ENCODE results near the gene C20orf96.

Gene C20orf96

GRCh38 chr20:309306-309840 lies 18.8 kb upstream of the C20orf96 start:
- DNase-seq (ENCODE audit: low spot score), result no peak
- no peak for TF ChIP-seq CTCF (IDR thresholded peaks at IDR 0.05; ENCODE audit: extremely low read depth, missing control alignments)

GRCh38 chr20:308427-309038 lies 18.0 kb upstream of the C20orf96 start:
- TF ChIP-seq CTCF (IDR thresholded peaks at IDR 0.05; ENCODE audit: extremely low read depth, missing control alignments), result no peak
- DNase-seq (ENCODE audit: low spot score), result no peak

GRCh38 chr20:305745-306144 lies 15.2 kb upstream of the C20orf96 start:
- no peak for DNase-seq (ENCODE audit: low spot score)
- no peak for TF ChIP-seq CTCF (IDR thresholded peaks at IDR 0.05; ENCODE audit: extremely low read depth, missing control alignments)

- TF ChIP-seq CTCF (IDR thresholded peaks at IDR 0.05; ENCODE audit: extremely low read depth, missing control alignments), result no peak
- no peak for DNase-seq (ENCODE audit: low spot score)
These were observed 11.6 kb upstream of the C20orf96 start for GRCh38 chr20:301886-302848.

- TF ChIP-seq CTCF (IDR thresholded peaks at IDR 0.05; ENCODE audit: extremely low read depth, missing control alignments), result no peak
These were observed 9.9 kb upstream of the C20orf96 start for GRCh38 chr20:300345-300990.

GRCh38 chr20:298776-299391 lies 8.3 kb upstream of the C20orf96 start:
- no peak for TF ChIP-seq CTCF (IDR thresholded peaks at IDR 0.05; ENCODE audit: extremely low read depth, missing control alignments)
- no peak for DNase-seq (ENCODE audit: low spot score)

More at GRCh38 chr20:300345-300990, 9.9 kb upstream of the C20orf96 start:
- no peak for DNase-seq (ENCODE audit: low spot score)
